Heart left ventricle (tissue), 16 donors: ENCODE measurements around the gene OR51E2. TPM values are rescaled to one million over a fixed set of nuclear protein-coding genes. Genes with fewer than 3 reads are reported as not detected.
"Not testable (repeated sequence)": the region's sequence is repeated elsewhere in the genome, so short reads cannot be mapped to it uniquely, and the experiment has no call there.

Experiments used
- ATAC-seq, 4 donors: fragments of 200-7000 bp; cut with Tn5 transposase; one replicate each; pipeline ENCODE4 v1.9.1; 2020 to 2022; ENCODE audit warnings: moderate library complexity in 4 of 4, mild to moderate bottlenecking in 3 of 4, moderate number of reproducible peaks in 1 of 4
- DNase-seq, 5 donors: peaks; one replicate each; pipeline ENCODE4 v3.0.0-alpha.2; 2020
- H3K27ac ChIP-seq, 12 donors: fragments of 200-600 bp; sonication (generic) in 4 of 12; one replicate each; pipeline versions ENCODE4 v1.5.0 to v1.8.0; 2016 to 2022; ENCODE audit warnings: mild to moderate bottlenecking in 2 of 12
- H3K27me3 ChIP-seq, 9 donors: fragments of 200-600 bp; sonication (generic) in 2 of 9; one replicate each; pipeline versions ENCODE4 v1.5.1 to v1.8.0; 2016 to 2022; ENCODE audit warnings: mild to moderate bottlenecking in 3 of 9
- H3K36me3 ChIP-seq, 9 donors: fragments of 200-600 bp; sonication (generic) in 2 of 9; one replicate each; pipeline versions ENCODE4 v1.5.0 to v1.8.0; 2018 to 2022; ENCODE audit warnings: mild to moderate bottlenecking in 2 of 9
- H3K4me1 ChIP-seq, 12 donors: fragments of 200-600 bp; sonication (generic) in 4 of 12; one replicate each; pipeline versions ENCODE4 v1.5.0 to v1.8.0; 2016 to 2022; ENCODE audit warnings: mild to moderate bottlenecking in 3 of 12
- H3K4me3 ChIP-seq, 12 donors: fragments of 200-600 bp; sonication (generic) in 4 of 12; one replicate each; pipeline versions ENCODE4 v1.5.0 to v1.8.0; 2017 to 2022; ENCODE audit warnings: mild to moderate bottlenecking in 9 of 12, moderate library complexity in 4 of 12
- H3K9me3 ChIP-seq, 12 donors: fragments of 200-600 bp; sonication (generic) in 4 of 12; one replicate each; pipeline versions ENCODE4 v1.5.0 to v1.8.0; 2016 to 2022; ENCODE audit warnings: mild to moderate bottlenecking in 1 of 12
- POLR2A ChIP-seq, 2 donors: fragments of 450-650 bp; IDR thresholded peaks; one replicate each; pipeline ENCODE4 v1.6.1; 2017; ENCODE audit warnings: antibody characterized with exemption in 2 of 2, mild to moderate bottlenecking in 2 of 2, moderate library complexity in 2 of 2
- WGBS, 4 donors: extraction: QIAGEN DNeasy Blood & Tissue Kit in 2 of 4; methylation state at CpG; one replicate each; pipeline versions ENCODE4 v1.1.5 to v1.1.7; 2013 to 2018; 5-methylcytosine and 5-hydroxymethylcytosine counted together
- intact Hi-C, 10 donors: fragments of 100-400 bp; cut with DNase I; formaldehyde crosslinking; loops; one replicate each; pipeline versions ENCODE4 v1.11.1 to v1.14.2; 2022
- long read RNA-seq, 3 donors: library from polyadenylated mRNA; unstranded; transcript quantifications; one replicate each; pipeline ENCODE4 v2.0.0, GENCODE V29; 2020 to 2021
- polyA plus RNA-seq, 2 donors: library from polyadenylated mRNA; stranded (reverse); fragments of 200-250 nt; gene quantifications; one replicate each; pipeline ENCODE4 v1.2.3, GENCODE V29; 2013
- total RNA-seq, 9 donors: library from RNA; depleted of rRNA in 2 of 9; stranded (reverse); fragments of >200 nt in 2 of 9; fragmentation: NEBNext Ultra II Directional in 3 of 9; extraction: Animal tissue kit (Norgen Biotek cat#: 25700) in 3 of 9; gene quantifications; one replicate each; pipeline versions ENCODE4 v1.1.0 to v1.2.4, GENCODE V29; 2016 to 2023
- TF ChIP-seq, protein P1 (sequence below), 12 donors: fragments of 200-600 bp; sonication (generic) in 4 of 12; IDR thresholded peaks; one replicate each; pipeline versions ENCODE4 v1.5.0 to v1.8.0; 2018 to 2022; ENCODE audit warnings: antibody characterized with exemption in 12 of 12, mild to moderate bottlenecking in 5 of 12
- donor health status: ischemic (EF 13 %, LVEDD 7.1; RV severe dilation, severe dysfunction).
- donor health status: healthy with polysubstance abuse.
- donor health status: DM: no; HTN: yes; CAD: no.
- donor health status: DM: no; HTN: no; CAD: no.
- donor health status: ischemic (EF 25% LVEDD 6.9; RV normal size, moderate dysfunction).
- donor health status: ischemic (EF 25% LVEDD 5.7; RV mildly dilated, moderate dysfunction).
- donor health status: healthy.
- donor health status: DM: yes; HTN: yes; CAD: no.
- donor health status: ischemic (EF 35%, LVEDD 5.7; RV mildly dilated, moderate dysfunction).
- donor health status: nonischemic (EF 11% LVEDD 7.7; RV severe dilation, severe dysfunction).
- donor health status: DM: yes; HTN: yes; CAD: no.
- donor health status: PGD.
- donor health status: ischemic (EF 29% LVEDD 5.4; RV normal size, mild dysfunction).
- donor health status: nonischemic (EF 23%, LVEDD 6.1; RV moderate dilation, normal function).

Gene OR51E2, protein sequence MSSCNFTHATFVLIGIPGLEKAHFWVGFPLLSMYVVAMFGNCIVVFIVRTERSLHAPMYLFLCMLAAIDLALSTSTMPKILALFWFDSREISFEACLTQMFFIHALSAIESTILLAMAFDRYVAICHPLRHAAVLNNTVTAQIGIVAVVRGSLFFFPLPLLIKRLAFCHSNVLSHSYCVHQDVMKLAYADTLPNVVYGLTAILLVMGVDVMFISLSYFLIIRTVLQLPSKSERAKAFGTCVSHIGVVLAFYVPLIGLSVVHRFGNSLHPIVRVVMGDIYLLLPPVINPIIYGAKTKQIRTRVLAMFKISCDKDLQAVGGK
- total RNA-seq: under 1 TPM in 5 of 9 donors, not detected in 4; 0.10 to 0.50 (median 0.30) TPM
- under 1 TPM; 0.08 to 0.11 TPM for polyA plus RNA-seq
- long read RNA-seq, donor 1: 0 reads
- long read RNA-seq, donor 2: 0 reads
- long read RNA-seq, donor 3: 0 reads

DNA sequence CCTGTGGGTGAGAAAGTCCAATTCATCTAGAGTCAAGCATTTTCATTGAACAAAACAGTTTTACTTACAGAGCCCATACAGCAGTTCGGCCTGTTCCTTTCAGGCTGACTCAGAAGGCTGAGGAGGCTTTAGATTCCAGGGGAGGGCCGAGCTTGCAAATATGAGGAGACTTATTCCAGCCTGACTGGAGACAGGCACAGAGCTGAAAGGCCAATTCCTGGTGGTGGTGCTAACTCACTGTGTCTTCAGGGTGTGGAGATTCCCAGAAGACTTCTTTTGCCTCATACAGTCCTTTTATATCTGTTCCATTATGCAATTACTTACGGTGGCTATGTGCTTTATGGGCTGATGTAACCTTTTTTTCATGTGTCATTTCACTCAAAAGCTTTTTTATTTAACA lies at the start of gene OR51E2:
Gene OR51E2 (minus strand): TSS at position 269 of the 400 bp plus-strand sequence. CDS start 15,142 bp downstream, outside the sequence.
- H3K4me3 ChIP-seq: no peak within 1 kb of the TSS
- intact Hi-C loops: no loop called here
- WGBS, 4 donors: 60 to 80% (median 75%) methylated on average over 3 of the region's 3 CpGs
- TF ChIP-seq, protein P1, sequence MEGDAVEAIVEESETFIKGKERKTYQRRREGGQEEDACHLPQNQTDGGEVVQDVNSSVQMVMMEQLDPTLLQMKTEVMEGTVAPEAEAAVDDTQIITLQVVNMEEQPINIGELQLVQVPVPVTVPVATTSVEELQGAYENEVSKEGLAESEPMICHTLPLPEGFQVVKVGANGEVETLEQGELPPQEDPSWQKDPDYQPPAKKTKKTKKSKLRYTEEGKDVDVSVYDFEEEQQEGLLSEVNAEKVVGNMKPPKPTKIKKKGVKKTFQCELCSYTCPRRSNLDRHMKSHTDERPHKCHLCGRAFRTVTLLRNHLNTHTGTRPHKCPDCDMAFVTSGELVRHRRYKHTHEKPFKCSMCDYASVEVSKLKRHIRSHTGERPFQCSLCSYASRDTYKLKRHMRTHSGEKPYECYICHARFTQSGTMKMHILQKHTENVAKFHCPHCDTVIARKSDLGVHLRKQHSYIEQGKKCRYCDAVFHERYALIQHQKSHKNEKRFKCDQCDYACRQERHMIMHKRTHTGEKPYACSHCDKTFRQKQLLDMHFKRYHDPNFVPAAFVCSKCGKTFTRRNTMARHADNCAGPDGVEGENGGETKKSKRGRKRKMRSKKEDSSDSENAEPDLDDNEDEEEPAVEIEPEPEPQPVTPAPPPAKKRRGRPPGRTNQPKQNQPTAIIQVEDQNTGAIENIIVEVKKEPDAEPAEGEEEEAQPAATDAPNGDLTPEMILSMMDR (IDR thresholded peaks at IDR 0.05): no peak
- TF ChIP-seq POLR2A (IDR thresholded peaks at IDR 0.05): no peak
- peak within 1 kb of the TSS in 1 of 12 donors; percentile 16 for H3K27ac ChIP-seq
- no peaks in the 10 kb centered on the region for H3K27me3 ChIP-seq
- ATAC-seq (no peak), DNase-seq (no peak)
- no peaks in the 10 kb centered on the region for H3K36me3 ChIP-seq
- H3K4me1 ChIP-seq: no peaks in the 10 kb centered on the region
- no peaks in the 10 kb centered on the region for H3K9me3 ChIP-seq

DNA sequence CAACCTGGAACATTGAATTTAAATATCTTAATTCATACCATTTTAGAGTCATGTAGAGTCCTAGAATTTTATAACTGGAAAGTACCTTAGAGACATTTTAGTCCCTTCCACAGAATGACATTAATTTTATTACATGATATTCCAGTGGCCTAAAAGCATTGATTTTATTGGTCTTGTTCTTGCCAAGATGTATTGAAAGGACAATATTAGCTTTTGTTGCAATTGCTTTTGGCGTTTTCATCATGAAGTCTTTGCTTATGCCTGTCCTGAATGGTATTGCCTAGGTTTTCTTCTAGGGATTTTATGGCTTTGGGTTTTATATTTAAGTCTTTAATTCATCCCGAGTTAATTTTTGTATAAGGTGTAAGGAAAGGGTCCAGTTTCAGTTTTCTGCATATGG lies 43.1 kb upstream of the OR51E2 start:
- TF ChIP-seq, protein P1 (IDR thresholded peaks at IDR 0.05): no peak
- no peak for TF ChIP-seq POLR2A (IDR thresholded peaks at IDR 0.05)
- no peaks in the 10 kb centered on the region for H3K36me3 ChIP-seq
- WGBS, 4 donors: 82 to 91% (median 90%) methylated on average over 2 of the region's 2 CpGs
- DNase-seq (no peak), ATAC-seq (no peak)
- no peaks in the 10 kb centered on the region for H3K9me3 ChIP-seq
- no peaks in the 10 kb centered on the region for H3K27me3 ChIP-seq
- intact Hi-C loops: no loop called here
- H3K27ac ChIP-seq: no peak overlapping the region
- H3K4me3 ChIP-seq: no peak overlapping the region
- H3K4me1 ChIP-seq: no peaks in the 10 kb centered on the region

DNA sequence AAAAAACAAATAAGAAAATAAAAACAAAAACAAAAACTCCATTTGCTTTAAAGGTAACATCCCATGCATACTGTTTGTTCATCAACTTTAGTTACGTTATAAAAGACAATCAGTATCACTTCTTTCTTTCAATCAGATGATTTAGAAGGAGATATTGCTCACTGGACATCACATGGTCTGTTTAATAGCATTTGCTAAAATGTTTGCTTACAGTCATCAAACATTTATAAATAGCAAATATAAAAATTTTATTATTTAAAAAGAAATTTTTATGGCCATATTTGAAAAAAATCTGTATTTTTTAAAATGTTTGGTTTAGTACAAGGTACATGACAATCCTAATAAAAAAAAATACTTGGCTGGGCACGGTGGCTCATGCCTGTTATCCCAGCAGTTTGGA lies 29.5 kb upstream of the OR51E2 start:
- no peak overlapping the region for H3K4me3 ChIP-seq
- H3K27me3 ChIP-seq: no peaks in the 10 kb centered on the region
- DNase-seq: no peak
- no peak overlapping the region for H3K27ac ChIP-seq
- intact Hi-C loops: no loop called here
- H3K9me3 ChIP-seq: no peaks in the 10 kb centered on the region
- TF ChIP-seq, protein P1 (IDR thresholded peaks at IDR 0.05): no peak
- TF ChIP-seq POLR2A (IDR thresholded peaks at IDR 0.05): no peak
- no peaks in the 10 kb centered on the region for H3K36me3 ChIP-seq
- no peaks in the 10 kb centered on the region for H3K4me1 ChIP-seq
- ATAC-seq: no peak
- 82 to 90% (median 88%) methylated on average over 2 of the region's 2 CpGs for WGBS, 4 donors

DNA sequence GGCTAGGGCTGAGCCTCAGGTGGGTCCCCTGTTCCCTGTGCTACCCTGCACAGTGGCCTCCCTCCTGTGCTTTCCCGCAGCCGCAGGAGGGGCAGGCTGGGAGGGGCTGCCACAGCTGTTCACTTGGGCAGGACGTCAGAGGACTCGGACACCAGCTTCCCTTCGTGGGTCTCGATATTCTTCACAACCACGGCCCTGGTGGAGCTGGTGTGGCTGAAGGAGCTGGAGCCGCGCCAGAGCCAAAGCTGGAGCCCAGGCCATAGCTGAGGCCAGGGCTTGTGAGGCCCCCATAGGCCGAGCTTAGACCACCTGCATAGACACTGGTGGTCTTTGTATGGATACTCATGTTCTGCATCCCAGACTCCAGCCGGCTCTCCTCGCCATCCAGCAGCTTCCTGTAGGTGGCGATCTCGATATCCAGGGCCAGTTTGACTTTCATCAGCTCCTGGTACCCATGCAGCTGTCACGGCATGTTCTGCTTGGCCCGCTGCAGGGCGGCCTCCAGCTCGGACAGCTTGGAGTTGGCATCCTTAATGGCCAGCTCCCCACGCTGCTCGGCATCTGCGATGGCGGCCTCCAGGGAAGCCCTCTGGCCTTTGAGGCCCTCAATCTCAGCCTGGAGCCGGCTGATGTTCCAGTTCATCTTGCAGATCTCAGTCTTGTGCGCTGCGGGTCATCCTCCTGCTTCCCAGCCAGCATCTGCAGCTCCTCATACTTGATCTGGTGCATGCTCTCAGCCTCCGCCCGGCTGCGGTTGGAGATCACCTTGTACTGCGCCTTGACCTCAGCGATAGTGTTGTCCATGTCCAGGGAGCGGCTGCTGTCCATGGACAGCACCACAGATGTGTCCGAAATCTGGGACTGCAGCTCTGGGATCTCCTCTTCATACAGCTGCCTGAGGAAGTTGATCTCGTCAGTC lies 25.2 kb upstream of the OR51E2 start:
- H3K36me3 ChIP-seq, DNase-seq, ATAC-seq, H3K27me3 ChIP-seq, H3K4me3 ChIP-seq, H3K4me1 ChIP-seq, H3K27ac ChIP-seq, H3K9me3 ChIP-seq, intact Hi-C loops: not testable (repeated sequence)
- WGBS, 4 donors: 88 to 92% (median 90%) methylated on average over 25 to 33 of the region's 33 CpGs
